IMR-90 (cell line): ENCODE results near the gene CALN1. TPM values are rescaled to one million over a fixed set of nuclear protein-coding genes. Genes with fewer than 3 reads are reported as not detected.

Experiments
- ATAC-seq: fragments of 200-7000 bp; cut with Tn5 transposase; 2 replicates; pipeline ENCODE4 v1.9.1; 2020; ENCODE audit warnings: low read depth, mild to moderate bottlenecking, moderate library complexity
- BruUV-seq: library from RNA; stranded (reverse); fragments of 400-500 nt; replicated peaks from 2 replicates; lab custom pipeline; 2021; lab: Mats Ljungman, UMichigan
- CTCF ChIA-PET: fragments of 300-600 bp; formaldehyde crosslinking; extraction: SDS; loops from one replicate; lab custom pipeline; 2021; ENCODE audit warnings: antibody characterized with exemption; lab: Yijun Ruan, JAX
- POLR2A ChIA-PET: fragments of 300-600 bp; sonication (Branson Sonifier 250); formaldehyde crosslinking; loops from one replicate; lab custom pipeline; 2022; ENCODE audit warnings: antibody characterized with exemption; ENCODE audit not compliant: unreplicated experiment; lab: Charles Lee
- DNase-seq: peaks from one replicate; pipeline ENCODE4 v3.0.0; 2013
- H2AFZ ChIP-seq: replicated peaks from 2 replicates; pipeline ENCODE3; 2013; ENCODE audit warnings: low read length, mild to moderate bottlenecking; ENCODE audit not compliant: poor library complexity
- H2AK5ac ChIP-seq: 2 replicates; pipeline ENCODE4 v1.6.1; 2013; ENCODE audit warnings: low read depth, low read length, inconsistent platforms
- H2AK9ac ChIP-seq: replicated peaks from 2 replicates; pipeline ENCODE3; 2013; ENCODE audit warnings: mild to moderate bottlenecking, low read depth, low read length, moderate library complexity; ENCODE audit not compliant: poor library complexity
- H2BK120ac ChIP-seq: 2 replicates; pipeline ENCODE4 v1.6.1; 2013; ENCODE audit warnings: low read depth, low read length, inconsistent platforms
- H2BK15ac ChIP-seq: 3 replicates; pipeline ENCODE4 v1.6.1; 2013; ENCODE audit warnings: low read depth, low read length, inconsistent platforms
- H2BK20ac ChIP-seq: 2 replicates; pipeline ENCODE4 v1.6.1; 2013; ENCODE audit warnings: low read depth, mild to moderate bottlenecking, inconsistent platforms, low read length, moderate library complexity
- H2BK5ac ChIP-seq: 2 replicates; pipeline ENCODE4 v1.6.1; 2013; ENCODE audit warnings: mild to moderate bottlenecking, low read depth, low read length, inconsistent platforms; ENCODE audit not compliant: poor library complexity, severe bottlenecking
- H3K14ac ChIP-seq: replicated peaks from 2 replicates; pipeline ENCODE4 v1.6.1; 2013; ENCODE audit warnings: low read depth, low read length, inconsistent platforms
- H3K18ac ChIP-seq: 2 replicates; pipeline ENCODE4 v1.6.1; 2013; ENCODE audit warnings: low read depth, low read length, control low read depth
- H3K23ac ChIP-seq: 2 replicates; pipeline ENCODE4 v1.6.1; 2013; ENCODE audit warnings: low read depth, low read length, inconsistent platforms
- H3K27ac ChIP-seq: 2 replicates; pipeline ENCODE4 v1.5.1; 2013; ENCODE audit warnings: mild to moderate bottlenecking, control low read depth, low read length; ENCODE audit not compliant: insufficient read depth
- H3K27me3 ChIP-seq: 2 replicates; pipeline ENCODE4 v1.6.1; 2013; ENCODE audit warnings: low read length; ENCODE audit not compliant: control insufficient read depth, insufficient read depth
- H3K36me3 ChIP-seq: 2 replicates; pipeline ENCODE4 v1.6.1; 2013; ENCODE audit warnings: low read length, mixed read lengths; ENCODE audit not compliant: control insufficient read depth, insufficient read depth
- H3K4ac ChIP-seq: 2 replicates; pipeline ENCODE4 v1.6.1; 2013; ENCODE audit warnings: low read depth, low read length, inconsistent platforms
- H3K4me1 ChIP-seq: 2 replicates; pipeline ENCODE4 v1.6.1; 2013; ENCODE audit warnings: low read length, mixed read lengths; ENCODE audit not compliant: control insufficient read depth, insufficient read depth
- H3K4me2 ChIP-seq: 2 replicates; pipeline ENCODE4 v1.6.1; 2013; ENCODE audit warnings: low read depth, mild to moderate bottlenecking, control low read depth, low read length, moderate library complexity
- H3K4me3 ChIP-seq: 2 replicates; pipeline ENCODE4 v1.5.1; 2013; ENCODE audit warnings: low read depth, mild to moderate bottlenecking, control low read depth, low read length, moderate library complexity; ENCODE audit not compliant: insufficient read depth
- H3K56ac ChIP-seq: 2 replicates; pipeline ENCODE4 v1.6.1; 2013; ENCODE audit warnings: low read length, inconsistent platforms; ENCODE audit not compliant: insufficient read depth; ENCODE audit errors: extremely low read depth
- H3K79me1 ChIP-seq, 2 experiments: 2 replicates each; pipeline ENCODE4 v1.6.1; 2013; ENCODE audit warnings: low read length in 2 of 2, inconsistent platforms in 1 of 2, low read depth in 1 of 2
- H3K9ac ChIP-seq: 2 replicates; pipeline ENCODE4 v1.6.1; 2013; ENCODE audit warnings: low read depth, low read length, control low read depth
- H3K9me1 ChIP-seq: 2 replicates; pipeline ENCODE4 v1.6.1; 2013; ENCODE audit warnings: low read length, inconsistent platforms; ENCODE audit not compliant: insufficient read depth
- H3K9me3 ChIP-seq: 2 replicates; pipeline ENCODE4 v1.6.1; 2013; ENCODE audit warnings: low read length; ENCODE audit not compliant: control insufficient read depth, insufficient read depth
- H4K20me1 ChIP-seq: 2 replicates; pipeline ENCODE4 v1.6.1; 2013; ENCODE audit warnings: low read length, inconsistent platforms; ENCODE audit not compliant: insufficient read depth
- H4K5ac ChIP-seq: 2 replicates; pipeline ENCODE4 v1.6.1; 2013; ENCODE audit warnings: mild to moderate bottlenecking, low read depth, low read length, control low read depth
- H4K8ac ChIP-seq, 2 experiments: 2 replicates each; pipeline ENCODE4 v1.6.1; 2013; ENCODE audit warnings: low read depth in 2 of 2, low read length in 2 of 2, control low read depth in 1 of 2, inconsistent platforms in 1 of 2
- H4K91ac ChIP-seq: 2 replicates; pipeline ENCODE4 v1.6.1; 2013; ENCODE audit warnings: low read depth, low read length, inconsistent platforms; ENCODE audit not compliant: insufficient read depth
- CTCF ChIP-seq: conservative IDR thresholded peaks from 2 replicates; pipeline ENCODE4 v1.5.1; 2012; ENCODE audit warnings: mild to moderate bottlenecking, low read depth, low read length, improper control_type of control experiment
- MAFK ChIP-seq: IDR thresholded peaks from 2 replicates; pipeline ENCODE4 v1.6.1; 2012; ENCODE audit warnings: low read depth, low read length, improper control_type of control experiment
- MAZ ChIP-seq: IDR thresholded peaks from 2 replicates; pipeline ENCODE4 v1.6.1; 2012; ENCODE audit warnings: low read depth, mild to moderate bottlenecking, low read length, improper control_type of control experiment, moderate library complexity, borderline replicate concordance
- MXI1 ChIP-seq: IDR thresholded peaks from 2 replicates; pipeline ENCODE4 v1.6.1; 2012; ENCODE audit warnings: low read depth, mild to moderate bottlenecking, low read length, moderate library complexity, borderline replicate concordance
- NFE2L2 ChIP-seq: fragments of 150-350 bp; IDR thresholded peaks from 2 replicates; pipeline ENCODE4 v1.6.1; 2016; ENCODE audit warnings: low read depth, mild to moderate bottlenecking, low read length
- POLR2A ChIP-seq: IDR thresholded peaks from 2 replicates; pipeline ENCODE4 v1.6.1; 2012; ENCODE audit warnings: mild to moderate bottlenecking, low read depth, low read length
- RCOR1 ChIP-seq: IDR thresholded peaks from 2 replicates; pipeline ENCODE4 v1.6.1; 2012; ENCODE audit warnings: mild to moderate bottlenecking, low read length, improper control_type of control experiment; ENCODE audit not compliant: insufficient replicate concordance
- RFX5 ChIP-seq: IDR thresholded peaks from 2 replicates; pipeline ENCODE4 v1.8.0; 2012; ENCODE audit warnings: low read depth, mild to moderate bottlenecking, low read length, moderate library complexity
- SMC3 ChIP-seq: fragments of 150-350 bp; IDR thresholded peaks from 2 replicates; pipeline ENCODE4 v1.6.1; 2016; ENCODE audit warnings: low read depth, mild to moderate bottlenecking, antibody characterized with exemption, low read length, moderate library complexity
- USF2 ChIP-seq: fragments of 150-350 bp; IDR thresholded peaks from 2 replicates; pipeline ENCODE4 v1.6.1; 2017; ENCODE audit warnings: mild to moderate bottlenecking, antibody characterized with exemption, low read length, low read depth
- WGBS, 2 experiments: methylation state at CpG; one replicate each; pipeline versions ENCODE4 v1.1.5 to v1.1.7; 2013; ENCODE audit warnings: missing lambda C conversion rate in 2 of 2; ENCODE audit not compliant: insufficient read length in 1 of 2; ENCODE audit errors: extremely low coverage in 2 of 2; 5-methylcytosine and 5-hydroxymethylcytosine counted together
- dilution Hi-C: fragments of 300-500 bp; cut with HindIII; formaldehyde crosslinking; loops from one replicate; pipeline ENCODE4 v1.14.3; 2018; ENCODE audit warnings: low sequenced_read_pairs; ENCODE audit not compliant: unreplicated experiment
- in situ Hi-C: fragments of 300-500 bp; cut with MboI; formaldehyde crosslinking; loops from 3 replicates; pipeline ENCODE4 v1.14.3; 2019; ENCODE audit warnings: low sequenced_read_pairs, inconsistent platforms, mixed read lengths
- intact Hi-C: fragments of 100-400 bp; cut with micrococcal nuclease; formaldehyde crosslinking; loops from 2 replicates; pipeline ENCODE4 v1.10.0; 2022
- polyA plus RNA-seq, 3 experiments: library from polyadenylated mRNA; depleted of rRNA; stranded (reverse); fragments of >200 nt; gene quantifications; 2 replicates each; pipeline ENCODE4 v1.2.3, GENCODE V29; 2012; ENCODE audit warnings: low replicate concordance in 1 of 3
- total RNA-seq: library from RNA; depleted of rRNA; stranded (reverse); fragments of >200 nt; gene quantifications from 2 replicates; pipeline ENCODE4 v1.2.3, GENCODE V29; 2012

The CALN1 gene
- total and polyA plus RNA-seq, 2 of the 4 experiments (the other 2 are of a cell fraction) = not detected

GRCh38 chr7:71746006-71746405 lies 666.1 kb downstream of the CALN1 start:
- no peaks in the 10 kb centered on the region for H3K27me3 ChIP-seq
- no peak for TF ChIP-seq MXI1
- TF ChIP-seq RCOR1 = no peak
- TF ChIP-seq USF2 = no peak
- no peak for TF ChIP-seq MAZ
- TF ChIP-seq MAFK = no peak
- TF ChIP-seq CTCF = no peak
- no peak for TF ChIP-seq POLR2A
- TF ChIP-seq SMC3 = no peak
- TF ChIP-seq NFE2L2 = no peak
- no peak for TF ChIP-seq RFX5
- no peak overlapping the region for H3K14ac ChIP-seq
- H3K27ac ChIP-seq = no peak overlapping the region
- no peak overlapping the region for H4K5ac ChIP-seq
- no peaks in the 10 kb centered on the region for H3K4me1 ChIP-seq
- no peak overlapping the region for H4K8ac ChIP-seq
- no peaks in the 10 kb centered on the region for H3K79me1 ChIP-seq
- no peaks in the 10 kb centered on the region for H3K36me3 ChIP-seq
- no peak overlapping the region for H2BK5ac ChIP-seq
- POLR2A ChIA-PET = no interaction called here
- DNase-seq (no peak), ATAC-seq (no peak)
- dilution Hi-C loops (no loop called here), in situ Hi-C loops (loop anchor here (25.0 kb wide), 1 partner anchor 909 kb away; no protein-coding TSS in a partner anchor), intact Hi-C loops (no loop called here)
- H2BK20ac ChIP-seq = no peak overlapping the region
- no peak overlapping the region for H2AK5ac ChIP-seq
- H3K9ac ChIP-seq = no peak overlapping the region
- no peak overlapping the region for H2AFZ ChIP-seq
- no TSS peak for BruUV-seq
- H3K23ac ChIP-seq = no peak overlapping the region
- no peak overlapping the region for H2BK120ac ChIP-seq
- WGBS, 2 experiments = 60% methylated on average over 1 of the region's 5 CpGs; no CpG with 5 or more reads in 1 of the 2 experiments
- no peak overlapping the region for H3K56ac ChIP-seq
- H3K4me3 ChIP-seq = no peak overlapping the region
- no peak overlapping the region for H4K91ac ChIP-seq
- no peak overlapping the region for H3K4me2 ChIP-seq
- H3K9me1 ChIP-seq = no peaks in the 10 kb centered on the region
- peaks cover 6% of the 10 kb centered on the region; the same call in 1 of the 2 replicates for H3K9me3 ChIP-seq
- no peaks in the 10 kb centered on the region for H4K20me1 ChIP-seq
- H3K18ac ChIP-seq = no peak overlapping the region
- no peak overlapping the region for H3K4ac ChIP-seq
- H2BK15ac ChIP-seq = no peak overlapping the region
- CTCF ChIA-PET = no interaction called here
- no peak overlapping the region for H2AK9ac ChIP-seq
